Activated naive CD4-positive, alpha-beta T cell treated with anti-CD3 and anti-CD28 coated beads, Interleukin-2, amount 10 ng/mL, durations not matched to agents 7 days and 5 days (primary cell): ENCODE results near the gene RASGRP4.
A peak's percentile ranks its signal among the peaks of the same experiment; 100 is the strongest.
"Not testable (repeated sequence)": the region's sequence is repeated elsewhere in the genome, so short reads cannot be mapped to it uniquely, and the experiment has no call there.

Experiments used
- CTCF ChIA-PET: fragments of 350-600 bp; sonication (Branson Sonifier 250); formaldehyde crosslinking; loops from one replicate; lab custom pipeline; 2021; ENCODE audit warnings: antibody characterized with exemption; lab: Charles Lee
- DNase-seq: peaks from one replicate; pipeline ENCODE4 v3.0.0-alpha.2; 2020
- H3K27ac Mint-ChIP-seq: one replicate; pipeline ENCODE4 v1.8.0; 2021; ENCODE audit warnings: mild to moderate bottlenecking, moderate library complexity, mixed read lengths
- H3K27me3 Mint-ChIP-seq: one replicate; pipeline ENCODE4 v1.8.0; 2021; ENCODE audit warnings: mild to moderate bottlenecking, mixed read lengths
- H3K36me3 Mint-ChIP-seq: one replicate; pipeline ENCODE4 v1.8.0; 2021; ENCODE audit warnings: mixed read lengths
- H3K4me1 Mint-ChIP-seq: one replicate; pipeline ENCODE4 v1.8.0; 2021; ENCODE audit warnings: mixed read lengths
- H3K4me3 Mint-ChIP-seq: one replicate; pipeline ENCODE4 v1.8.0; 2021; ENCODE audit warnings: mild to moderate bottlenecking, moderate library complexity, mixed read lengths
- H3K9me3 Mint-ChIP-seq: one replicate; pipeline ENCODE4 v1.8.0; 2021; ENCODE audit warnings: mixed read lengths

Gene RASGRP4, protein sequence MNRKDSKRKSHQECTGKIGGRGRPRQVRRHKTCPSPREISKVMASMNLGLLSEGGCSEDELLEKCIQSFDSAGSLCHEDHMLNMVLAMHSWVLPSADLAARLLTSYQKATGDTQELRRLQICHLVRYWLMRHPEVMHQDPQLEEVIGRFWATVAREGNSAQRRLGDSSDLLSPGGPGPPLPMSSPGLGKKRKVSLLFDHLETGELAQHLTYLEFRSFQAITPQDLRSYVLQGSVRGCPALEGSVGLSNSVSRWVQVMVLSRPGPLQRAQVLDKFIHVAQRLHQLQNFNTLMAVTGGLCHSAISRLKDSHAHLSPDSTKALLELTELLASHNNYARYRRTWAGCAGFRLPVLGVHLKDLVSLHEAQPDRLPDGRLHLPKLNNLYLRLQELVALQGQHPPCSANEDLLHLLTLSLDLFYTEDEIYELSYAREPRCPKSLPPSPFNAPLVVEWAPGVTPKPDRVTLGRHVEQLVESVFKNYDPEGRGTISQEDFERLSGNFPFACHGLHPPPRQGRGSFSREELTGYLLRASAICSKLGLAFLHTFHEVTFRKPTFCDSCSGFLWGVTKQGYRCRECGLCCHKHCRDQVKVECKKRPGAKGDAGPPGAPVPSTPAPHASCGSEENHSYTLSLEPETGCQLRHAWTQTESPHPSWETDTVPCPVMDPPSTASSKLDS

GRCh38 chr19:38425810-38426466, at the start of gene RASGRP4:
Gene RASGRP4, minus strand, starts transcription at chr19:38426219. Its CDS starts 128 bp downstream, at chr19:38426091.
- peaks cover 28% of the 10 kb centered on the region for H3K4me1 Mint-ChIP-seq
- H3K9me3 Mint-ChIP-seq, result no peaks in the 10 kb centered on the region
- DNase-seq, result peak; percentile 48
- no peaks in the 10 kb centered on the region for H3K36me3 Mint-ChIP-seq
- H3K27me3 Mint-ChIP-seq, result peaks cover 27% of the 10 kb centered on the region
- H3K27ac Mint-ChIP-seq, result peak within 1 kb of the TSS; percentile 67
- H3K4me3 Mint-ChIP-seq, result peak within 1 kb of the TSS; percentile 59
- CTCF ChIA-PET, result interaction anchor here (1.6 kb wide), 2 partner anchors 9 to 22 kb away, joined by 4 to 5 read pairs; no protein-coding TSS in a partner anchor

GRCh38 chr19:38475176-38475575, 49.2 kb upstream of the RASGRP4 start:
- H3K27me3 Mint-ChIP-seq, result peaks cover 19% of the 10 kb centered on the region
- CTCF ChIA-PET, result no interaction called here
- no peaks in the 10 kb centered on the region for H3K9me3 Mint-ChIP-seq
- H3K4me1 Mint-ChIP-seq, result no peaks in the 10 kb centered on the region
- H3K36me3 Mint-ChIP-seq, result no peaks in the 10 kb centered on the region
- no peak overlapping the region for H3K4me3 Mint-ChIP-seq
- H3K27ac Mint-ChIP-seq, result no peak overlapping the region
- DNase-seq, result no peak

DNA sequence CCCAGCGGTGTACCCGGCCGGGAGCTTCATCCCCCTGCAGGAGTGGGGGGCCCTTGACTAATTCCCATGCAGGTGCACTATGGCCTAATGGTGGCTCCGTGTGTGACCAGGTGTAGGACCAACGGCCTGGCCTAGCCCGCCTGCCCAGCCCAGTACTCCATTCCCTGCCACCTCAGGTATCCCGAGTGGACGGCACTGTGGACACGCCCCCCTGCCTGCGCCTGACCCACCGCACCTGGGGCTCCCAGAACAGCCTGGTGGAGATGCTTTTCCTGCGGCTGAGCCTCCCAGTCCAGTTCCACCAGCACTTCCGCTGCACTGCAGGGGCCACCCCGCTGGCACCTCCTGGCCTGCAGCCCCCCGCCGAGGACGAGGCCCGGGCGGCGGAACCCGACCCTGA, 47.2 kb upstream of the RASGRP4 start:
- Mint-ChIP-seq H3K27me3 (peaks cover 12% of the 10 kb centered on the region), H3K27ac (no peak overlapping the region), H3K4me3 (no peak overlapping the region), H3K4me1 (no peaks in the 10 kb centered on the region), H3K36me3 (no peaks in the 10 kb centered on the region), H3K9me3 (no peaks in the 10 kb centered on the region)
- DNase-seq, result no peak
- CTCF ChIA-PET, result no interaction called here

DNA sequence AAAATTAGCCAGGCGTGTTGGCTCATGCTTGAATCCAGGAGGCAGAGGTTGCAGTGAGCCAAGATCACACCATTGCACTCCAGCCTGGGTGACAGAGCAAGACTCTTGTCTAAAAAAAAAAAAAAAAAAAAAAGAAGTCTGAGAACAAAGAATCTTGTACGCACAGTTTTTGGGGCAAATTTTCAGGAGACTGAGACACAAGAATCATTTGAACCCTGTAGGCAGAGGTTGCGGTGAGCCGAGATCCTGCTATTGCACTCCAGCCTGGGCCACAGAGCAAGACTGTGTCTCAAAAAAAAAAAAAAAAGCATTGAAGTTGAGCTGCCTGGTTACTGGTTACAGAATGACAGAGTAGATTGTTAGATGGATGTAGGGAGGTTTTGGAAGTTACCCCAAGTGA, 46.7 kb upstream of the RASGRP4 start:
- H3K36me3 Mint-ChIP-seq, H3K4me1 Mint-ChIP-seq, DNase-seq, H3K4me3 Mint-ChIP-seq, CTCF ChIA-PET, H3K27ac Mint-ChIP-seq, H3K27me3 Mint-ChIP-seq, H3K9me3 Mint-ChIP-seq: not testable (repeated sequence)

GRCh38 chr19:38470788-38471480, 44.9 kb upstream of the RASGRP4 start:
- H3K27ac Mint-ChIP-seq, result no peak overlapping the region
- no peaks in the 10 kb centered on the region for H3K36me3 Mint-ChIP-seq
- no peak for DNase-seq
- no peak overlapping the region for H3K4me3 Mint-ChIP-seq
- no peaks in the 10 kb centered on the region for H3K4me1 Mint-ChIP-seq
- H3K27me3 Mint-ChIP-seq, result peaks cover 13% of the 10 kb centered on the region
- CTCF ChIA-PET, result interaction anchor here (0.9 kb wide), 1 partner anchor 450 kb away, joined by 3 read pairs; no protein-coding TSS in a partner anchor
- H3K9me3 Mint-ChIP-seq, result no peaks in the 10 kb centered on the region

GRCh38 chr19:38469151-38469550, 43.1 kb upstream of the RASGRP4 start:
- peaks cover 1% of the 10 kb centered on the region for H3K9me3 Mint-ChIP-seq
- CTCF ChIA-PET, result interaction anchor here (0.6 kb wide), 1 partner anchor 649 kb away, joined by 3 read pairs; no protein-coding TSS in a partner anchor

GRCh38 chr19:38467541-38468525, 41.8 kb upstream of the RASGRP4 start:
- Mint-ChIP-seq H3K27ac (no peak overlapping the region), H3K4me1 (no peaks in the 10 kb centered on the region), H3K27me3 (peaks cover 13% of the 10 kb centered on the region), H3K9me3 (peaks cover 2% of the 10 kb centered on the region), H3K36me3 (no peaks in the 10 kb centered on the region), H3K4me3 (no peak overlapping the region)
- CTCF ChIA-PET, result no interaction called here
- no peak for DNase-seq

More at GRCh38 chr19:38469151-38469550, 43.1 kb upstream of the RASGRP4 start:
- Mint-ChIP-seq H3K27ac (no peak overlapping the region), H3K4me1 (no peaks in the 10 kb centered on the region), H3K27me3 (peaks cover 13% of the 10 kb centered on the region), H3K4me3 (no peak overlapping the region), H3K36me3 (no peaks in the 10 kb centered on the region)
- no peak for DNase-seq

GRCh38 chr19:38466050-38466449, 40.0 kb upstream of the RASGRP4 start:
- Mint-ChIP-seq H3K4me1 (no peaks in the 10 kb centered on the region), H3K36me3 (no peaks in the 10 kb centered on the region), H3K27me3 (peaks cover 8% of the 10 kb centered on the region), H3K4me3 (no peak overlapping the region), H3K27ac (no peak overlapping the region), H3K9me3 (peaks cover 2% of the 10 kb centered on the region)
- CTCF ChIA-PET, result no interaction called here
- DNase-seq, result no peak

GRCh38 chr19:38464421-38465082, 38.5 kb upstream of the RASGRP4 start:
- no peak for DNase-seq
- CTCF ChIA-PET, result no interaction called here
- H3K9me3 Mint-ChIP-seq, result peaks cover 2% of the 10 kb centered on the region
- H3K4me1 Mint-ChIP-seq, result no peaks in the 10 kb centered on the region
- H3K27me3 Mint-ChIP-seq, result peaks cover 3% of the 10 kb centered on the region
- no peak overlapping the region for H3K27ac Mint-ChIP-seq
- H3K4me3 Mint-ChIP-seq, result no peak overlapping the region
- H3K36me3 Mint-ChIP-seq, result no peaks in the 10 kb centered on the region

DNA sequence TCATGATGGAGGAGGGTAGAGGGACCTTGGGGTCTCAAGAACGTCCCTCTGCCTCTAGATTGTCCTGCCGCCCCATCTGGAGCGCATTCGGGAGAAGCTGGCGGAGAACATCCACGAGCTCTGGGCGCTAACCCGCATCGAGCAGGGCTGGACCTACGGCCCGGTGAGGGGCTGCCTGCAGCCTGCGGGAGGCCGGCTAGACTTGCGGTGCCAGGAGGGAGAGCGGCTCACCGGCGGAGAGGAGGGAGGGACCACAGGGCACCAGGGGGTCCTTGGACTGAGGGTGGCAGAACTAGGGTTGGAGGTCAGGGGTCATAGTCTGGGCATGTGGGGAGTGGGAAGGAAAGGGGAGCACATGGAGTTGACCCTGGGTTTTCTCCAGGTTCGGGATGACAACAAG, 37.3 kb upstream of the RASGRP4 start:
- Mint-ChIP-seq H3K9me3 (peaks cover 2% of the 10 kb centered on the region), H3K4me1 (no peaks in the 10 kb centered on the region), H3K4me3 (no peak overlapping the region), H3K27me3 (peaks cover 3% of the 10 kb centered on the region), H3K27ac (no peak overlapping the region), H3K36me3 (no peaks in the 10 kb centered on the region)
- CTCF ChIA-PET, result no interaction called here
- no peak for DNase-seq

GRCh38 chr19:38458991-38459390, 33.0 kb upstream of the RASGRP4 start:
- no peaks in the 10 kb centered on the region for H3K36me3 Mint-ChIP-seq
- CTCF ChIA-PET, result no interaction called here
- H3K4me1 Mint-ChIP-seq, result no peaks in the 10 kb centered on the region
- DNase-seq, result no peak
- peaks cover 3% of the 10 kb centered on the region for H3K27me3 Mint-ChIP-seq
- H3K4me3 Mint-ChIP-seq, result no peak overlapping the region
- no peaks in the 10 kb centered on the region for H3K9me3 Mint-ChIP-seq
- no peak overlapping the region for H3K27ac Mint-ChIP-seq

GRCh38 chr19:38457690-38458405, 31.8 kb upstream of the RASGRP4 start:
- Mint-ChIP-seq H3K36me3 (no peaks in the 10 kb centered on the region), H3K4me3 (no peak overlapping the region), H3K27me3 (peaks cover 3% of the 10 kb centered on the region), H3K4me1 (no peaks in the 10 kb centered on the region), H3K27ac (no peak overlapping the region), H3K9me3 (no peaks in the 10 kb centered on the region)
- no peak for DNase-seq
- CTCF ChIA-PET, result no interaction called here
